OCI-LY1 (cell line): Measurements from ENCODE around the gene ARL3.

Source experiments
- CTCF ChIP-seq: fragments of 200-600 bp; sonication (generic), shearing (Covaris generic); IDR thresholded peaks from 2 replicates; pipeline ENCODE4 v1.5.1; 2017; ENCODE audit warnings: mild to moderate bottlenecking, antibody characterized with exemption, low read length, moderate library complexity, mixed read lengths
- EZH2 ChIP-seq: fragments of 200-600 bp; sonication (generic), shearing (Covaris generic); IDR thresholded peaks from 2 replicates; pipeline ENCODE4 v1.8.0; 2017; ENCODE audit warnings: borderline replicate concordance, mixed run types, mild to moderate bottlenecking, antibody characterized with exemption, low read length, moderate library complexity, mixed read lengths

- TF ChIP-seq CTCF: peak; percentile 43
- no peak for TF ChIP-seq EZH2
Observed at GRCh38 chr10:102729029-102730026, 15.1 kb upstream of the ARL3 start.
